DMS153 treated with DMSO at 0.1 percent for 48 hours (cell line): ENCODE measurements around the gene COL6A2.

Source experiments
- DNase-seq: peaks from one replicate; lab custom pipeline; 2025; ENCODE audit not compliant: unreplicated experiment; lab: John Stamatoyannopoulos, UW

The COL6A2 gene

DNA sequence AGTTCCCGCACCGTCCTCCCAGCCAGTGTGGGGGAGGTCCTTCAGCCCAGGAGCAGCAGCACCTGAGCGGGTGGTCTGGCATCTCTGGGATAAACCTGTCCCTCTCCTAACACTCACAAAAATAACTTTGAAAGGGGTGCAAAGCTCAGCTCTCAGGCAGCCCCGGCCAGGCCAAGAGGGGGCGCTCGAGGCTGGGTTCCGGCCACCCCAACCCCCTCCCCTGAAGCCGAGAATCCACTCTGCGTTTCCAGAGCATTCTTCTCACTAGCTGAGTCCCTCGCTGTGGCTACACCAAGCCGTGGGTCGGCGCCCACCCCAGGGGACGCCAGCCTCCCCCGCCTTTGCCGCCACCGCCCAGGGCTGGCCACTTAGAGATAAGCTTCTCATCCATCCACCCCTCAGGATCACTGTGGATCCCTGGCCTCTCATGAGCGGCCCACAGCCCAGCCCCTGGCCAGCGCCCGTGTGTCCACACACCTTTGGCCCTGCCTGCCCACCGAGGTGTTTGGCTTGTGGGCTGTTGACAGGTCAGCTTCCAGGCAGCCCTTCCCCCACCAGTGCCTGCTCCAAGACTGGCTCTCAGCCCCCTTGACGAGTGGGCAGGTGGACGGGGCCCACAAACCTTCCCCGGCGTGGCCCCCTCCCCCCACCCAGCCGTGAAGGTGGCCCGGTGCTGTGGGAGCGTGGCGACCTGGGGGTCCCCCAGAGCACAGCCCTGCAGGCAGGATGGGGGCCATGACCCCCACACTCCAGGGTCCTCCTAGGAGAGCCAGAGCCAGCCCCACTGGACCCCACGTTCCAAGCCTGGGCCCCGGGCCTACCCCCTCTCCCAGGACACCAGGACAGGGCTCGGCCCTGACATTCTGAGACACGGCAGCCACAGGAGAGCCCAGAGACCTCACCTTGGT is 55.6 kb downstream of the COL6A2 start:
- peak; percentile 8 for DNase-seq

DNA sequence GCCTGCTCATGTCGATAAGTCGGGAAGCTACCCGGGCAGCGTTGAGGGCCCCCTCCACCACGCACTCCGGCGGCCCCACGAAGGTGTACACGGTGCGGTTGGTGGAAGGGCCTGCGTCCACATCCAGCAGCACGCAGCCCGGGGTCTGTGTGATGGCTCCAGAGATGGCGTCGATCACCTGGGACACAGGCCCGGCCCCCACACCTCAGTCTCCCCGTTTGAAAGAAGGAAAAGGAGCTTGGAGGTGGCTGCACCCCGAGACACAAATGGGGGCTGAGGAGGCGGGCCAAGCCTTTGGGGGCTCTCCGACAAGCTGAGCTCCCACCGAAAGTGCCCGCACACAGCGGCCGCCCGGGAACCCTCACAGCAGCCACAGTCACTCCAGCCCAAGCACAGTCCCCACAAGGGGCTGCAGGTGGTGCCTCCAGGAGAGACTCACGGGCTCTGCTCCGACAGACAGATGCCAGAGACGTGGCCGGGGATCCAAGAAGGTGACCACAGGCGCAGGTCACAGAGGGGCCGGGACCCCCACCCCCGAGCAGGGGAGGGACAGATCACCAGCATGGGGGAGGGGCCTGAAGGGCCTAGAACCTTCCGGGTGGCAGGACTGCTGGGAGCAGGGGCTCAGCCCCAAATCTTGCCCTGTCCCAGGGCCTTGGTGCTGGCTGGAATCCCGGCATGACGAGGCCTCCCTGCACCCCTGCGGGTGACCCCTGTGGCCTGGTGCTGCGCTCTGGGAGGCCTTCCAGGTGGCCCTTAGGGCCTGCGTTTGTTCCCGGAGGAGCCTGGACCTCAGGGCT is 56.4 kb downstream of the COL6A2 start:
- DNase-seq: no peak

- DNase-seq: no peak
Observed at GRCh38 chr21:46154955-46155513, 57.1 kb downstream of the COL6A2 start.

DNA sequence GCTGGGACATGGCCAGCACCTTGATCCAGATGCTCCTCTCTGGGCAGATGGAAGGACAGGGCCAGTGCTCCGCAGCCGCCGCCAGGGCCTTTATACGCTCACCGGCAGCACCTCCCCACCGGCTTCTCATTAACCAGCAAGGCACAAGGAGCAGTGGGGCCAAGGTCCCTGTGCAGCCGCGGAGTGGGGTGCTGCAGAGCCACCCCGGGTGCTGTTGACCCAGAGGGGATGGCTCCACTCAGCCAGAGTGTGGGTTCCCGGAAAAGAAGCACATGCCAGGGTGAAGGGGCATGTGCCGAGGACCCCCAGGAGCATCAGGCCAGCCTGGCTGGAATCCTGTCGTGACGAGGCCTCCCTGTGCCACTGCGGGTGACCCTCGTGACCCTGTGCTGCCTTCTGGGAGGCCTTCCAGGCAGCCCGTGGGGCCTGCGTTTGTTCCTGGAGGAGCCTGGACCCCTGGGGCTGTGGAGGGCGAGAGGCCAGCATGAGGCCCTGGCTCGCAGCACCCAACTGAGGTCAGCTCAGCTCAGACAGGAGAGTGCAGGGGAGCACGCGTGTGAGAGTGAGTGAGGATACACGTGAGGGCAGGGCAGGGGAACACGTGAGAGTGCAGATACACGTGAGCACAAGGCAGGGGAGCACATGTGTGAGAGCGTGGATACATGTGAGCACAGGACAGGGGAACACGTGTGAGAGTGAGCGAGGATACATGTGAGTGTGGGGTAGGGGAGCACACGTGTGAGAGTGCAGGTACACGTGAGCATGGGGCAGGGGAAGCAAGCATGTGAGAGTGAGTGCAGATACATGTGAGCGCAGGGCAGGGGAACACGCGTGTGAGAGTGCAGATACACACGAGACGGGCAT is 57.8 kb downstream of the COL6A2 start, which contains the start of gene FTCD:
TSS of gene FTCD (minus strand) at position 66 of the 864 bp plus-strand sequence. CDS start at position 10, 56 bp downstream.
- DNase-seq: no peak

DNA sequence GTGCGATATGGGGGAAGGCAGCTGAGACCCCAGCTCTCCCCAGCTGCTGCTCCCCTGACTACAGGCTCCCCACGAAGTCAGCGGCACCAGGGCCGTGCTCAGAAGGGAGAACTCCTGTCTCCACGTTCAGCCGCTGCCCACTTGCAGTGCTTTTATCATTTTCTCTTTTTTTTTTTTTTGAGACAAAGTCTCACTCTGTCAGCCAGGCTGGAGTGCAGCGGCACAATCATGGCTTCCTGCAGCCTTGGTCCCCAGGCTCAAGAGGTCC is 58.4 kb downstream of the COL6A2 start:
- DNase-seq: no peak

- DNase-seq: no peak
Observed at GRCh38 chr21:46156678-46157077, 58.8 kb downstream of the COL6A2 start.

DNA sequence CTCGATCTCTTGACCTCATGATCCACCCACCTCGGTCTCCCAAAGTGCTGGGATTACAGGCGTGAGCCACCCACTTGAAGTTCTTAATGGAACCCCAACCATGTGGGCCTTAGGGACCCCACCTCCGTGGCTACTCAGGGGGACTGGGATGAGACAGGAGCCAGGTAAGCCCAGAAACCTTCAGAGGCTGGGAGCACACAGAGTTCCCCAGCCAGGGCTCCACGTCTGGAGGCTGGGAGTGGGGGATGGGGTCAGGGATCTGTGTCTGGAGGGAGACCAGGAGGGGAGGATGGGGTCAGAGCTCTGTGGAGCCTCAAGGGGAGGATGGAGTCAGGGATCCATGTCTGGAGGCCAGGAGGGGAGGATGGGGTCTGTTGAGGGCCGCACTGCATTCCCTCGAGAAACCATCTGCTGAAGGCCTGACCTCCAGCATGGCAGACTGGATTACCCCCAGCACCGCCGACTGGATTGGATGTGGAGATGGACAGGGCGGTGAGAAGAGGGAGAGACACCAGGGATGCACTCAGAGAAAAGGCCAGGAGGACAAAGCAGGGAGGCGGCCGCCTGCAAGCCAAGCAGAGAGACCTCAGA is 59.6 kb downstream of the COL6A2 start:
- no peak for DNase-seq

- no peak for DNase-seq
Observed at GRCh38 chr21:46157987-46158451, 60.1 kb downstream of the COL6A2 start.

DNA sequence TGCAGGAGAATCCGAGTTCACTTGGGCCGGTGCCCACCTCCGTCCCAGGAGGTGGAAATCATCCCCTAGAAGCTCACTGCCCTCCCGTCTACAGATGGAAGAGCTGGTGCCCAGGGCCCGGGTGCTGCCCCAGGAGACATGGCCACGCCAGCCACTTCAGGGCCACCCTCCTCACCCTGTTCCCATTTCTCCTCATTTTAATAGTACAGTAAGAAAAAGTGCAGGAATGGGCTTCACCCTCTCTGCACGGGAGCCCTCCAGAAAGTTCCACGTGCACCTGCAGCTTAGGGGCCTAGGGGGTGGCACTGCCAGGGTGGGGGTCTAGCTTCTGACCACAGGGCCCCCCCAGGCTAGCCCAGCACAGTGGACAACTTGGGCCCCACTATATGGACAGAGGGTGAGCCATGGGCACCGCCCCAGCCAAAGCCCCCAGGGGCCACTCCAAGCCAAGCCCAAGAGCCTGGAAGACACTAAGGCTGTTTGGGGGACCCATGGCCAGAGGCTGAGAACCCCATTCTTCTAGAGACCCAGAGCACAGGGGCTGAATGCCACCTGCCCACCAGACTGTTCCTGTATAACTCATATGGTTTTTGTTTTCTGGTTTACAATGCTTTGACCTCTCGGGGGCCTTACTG is 60.9 kb downstream of the COL6A2 start:
- no peak for DNase-seq

DNA sequence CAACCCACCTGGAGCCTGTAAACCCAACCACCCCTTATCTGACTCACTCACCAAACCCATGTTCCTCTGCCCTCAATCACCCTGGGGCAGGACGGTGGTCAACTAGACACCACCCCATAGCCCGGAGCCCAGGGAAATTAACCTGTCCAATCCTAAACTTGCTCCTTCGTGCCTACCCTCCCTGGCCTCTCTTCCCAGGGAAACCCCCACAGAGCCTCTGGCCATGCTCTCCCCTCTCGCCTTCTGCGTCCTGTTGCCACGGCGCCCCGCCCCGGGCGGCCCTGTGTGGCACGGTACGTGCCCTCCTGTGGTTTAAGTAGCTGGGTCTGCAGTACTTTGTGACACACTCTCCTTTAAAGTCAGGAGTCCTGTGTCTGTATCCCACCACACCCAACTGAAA is 61.5 kb downstream of the COL6A2 start:
- DNase-seq: no peak

- no peak for DNase-seq
Observed at GRCh38 chr21:46159841-46160656, 62.1 kb downstream of the COL6A2 start.

- no peak for DNase-seq
Observed at GRCh38 chr21:46160657-46160906, 62.7 kb downstream of the COL6A2 start.

GRCh38 chr21:46160907-46161632 is 63.2 kb downstream of the COL6A2 start:
- DNase-seq: no peak

DNA sequence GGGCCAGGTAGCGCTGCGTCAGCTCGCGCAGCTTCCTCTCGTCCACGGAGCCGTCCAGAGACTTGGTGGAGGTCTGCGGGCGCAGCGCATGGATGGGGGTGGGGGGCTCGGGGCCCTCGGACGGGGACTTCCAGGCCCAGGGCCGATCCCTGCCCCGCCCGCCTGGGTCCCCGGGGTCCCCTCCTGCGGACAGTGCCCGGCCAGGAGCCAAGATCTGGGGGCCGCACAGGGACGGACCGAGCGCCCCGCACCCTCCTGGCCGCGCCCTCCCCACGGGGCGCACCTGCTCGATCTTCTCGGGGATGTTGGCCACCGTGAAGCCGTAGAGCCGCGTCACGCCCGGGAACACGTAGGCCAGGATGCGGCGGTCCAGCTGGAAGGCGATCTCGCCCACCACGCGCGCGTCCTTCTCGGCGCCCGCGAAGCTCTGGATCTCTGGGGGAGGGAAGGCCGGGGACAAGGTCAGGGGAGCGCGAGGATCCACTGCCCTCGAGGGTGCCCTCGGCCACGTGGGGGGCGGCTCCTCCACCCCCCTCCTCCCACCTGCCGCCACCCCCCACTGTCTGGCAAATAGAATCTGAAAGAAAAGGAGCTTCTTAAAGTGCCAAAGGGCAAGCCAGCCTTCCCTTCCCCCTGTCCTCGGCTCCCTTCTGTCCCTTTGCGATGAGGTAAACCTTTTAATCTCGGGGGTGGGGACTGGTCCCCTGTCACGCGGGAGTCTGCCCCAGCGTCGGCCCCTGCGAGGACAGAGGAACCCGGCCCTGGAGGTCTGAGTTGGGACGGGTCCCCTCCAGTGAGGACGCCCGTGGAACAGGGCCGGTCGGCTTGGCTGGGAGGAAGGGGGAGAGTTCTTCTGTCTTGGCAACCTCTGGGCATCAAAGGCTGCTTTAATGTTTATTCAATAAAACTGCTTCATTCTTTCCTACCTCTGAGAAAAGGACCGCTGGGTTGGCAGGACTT is 64.0 kb downstream of the COL6A2 start:
- DNase-seq: no peak

GRCh38 chr21:46163380-46163779 is 65.5 kb downstream of the COL6A2 start:
- DNase-seq: no peak

GRCh38 chr21:46165098-46165497 is 67.2 kb downstream of the COL6A2 start:
- no peak for DNase-seq

DNA sequence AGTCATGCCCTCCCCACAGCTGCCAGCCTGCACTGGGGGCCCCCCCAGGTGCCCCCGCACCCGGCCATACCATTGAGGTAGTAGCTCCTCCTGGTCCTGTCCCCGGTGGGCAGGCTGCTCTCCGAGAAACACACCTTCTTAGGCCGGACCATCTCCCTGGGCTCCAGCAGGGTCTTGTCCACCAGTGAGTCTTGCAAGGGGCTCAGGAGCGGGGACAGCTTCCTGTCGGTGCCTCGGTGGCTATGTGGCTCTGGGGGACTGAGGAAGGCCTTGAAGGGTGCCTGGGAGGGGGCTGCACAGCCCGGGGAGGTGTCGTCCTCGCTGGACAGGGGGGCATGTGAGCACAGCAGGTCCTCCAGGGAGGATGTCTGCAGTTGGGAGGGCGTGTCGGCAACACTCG is 70.3 kb downstream of the COL6A2 start:
- DNase-seq: no peak
